ENCODE results near the gene NHERF2.
A peak's percentile ranks its signal among the peaks of the same experiment; 100 is the strongest.
"Not testable (repeated sequence)": the region's sequence is repeated elsewhere in the genome, so short reads cannot be mapped to it uniquely, and the experiment has no call there.

The NHERF2 gene

GRCh38 chr16:2023092-2024031 lies 3.3 kb upstream of the NHERF2 start:
- no peak for DNase-seq (ENCODE audit: low read depth)
- peak overlapping the region; percentile 34 for H3K4me3 ChIP-seq (ENCODE audit: low read depth, low read length)

GRCh38 chr16:2024032-2024420 lies 2.7 kb upstream of the NHERF2 start:
- no peak for DNase-seq (ENCODE audit: low read depth)
- H3K4me3 ChIP-seq (ENCODE audit: low read depth, low read length), result no peak overlapping the region

GRCh38 chr16:2025251-2025650 lies 1.5 kb upstream of the NHERF2 start:
- DNase-seq (ENCODE audit: low read depth), result no peak
- no peak overlapping the region for H3K4me3 ChIP-seq (ENCODE audit: low read depth, low read length)

GRCh38 chr16:2025878-2026460 lies 733 bp upstream of the NHERF2 start:
- H3K4me3 ChIP-seq (ENCODE audit: low read depth, low read length), result peak overlapping the region; percentile 43
- DNase-seq (ENCODE audit: low read depth), result no peak

- no peak for DNase-seq (ENCODE audit: low read depth)
- H3K4me3 ChIP-seq (ENCODE audit: low read depth, low read length), result peak overlapping the region; percentile 63
These were observed 615 bp downstream of the NHERF2 start for GRCh38 chr16:2027024-2028010.

GRCh38 chr16:2028146-2028545 lies 1.4 kb downstream of the NHERF2 start:
- H3K4me3 ChIP-seq (ENCODE audit: low read depth, low read length), result peak overlapping the region; percentile 63
- no peak for DNase-seq (ENCODE audit: low read depth)

GRCh38 chr16:2028620-2029220 lies 2.0 kb downstream of the NHERF2 start:
- H3K4me3 ChIP-seq (ENCODE audit: low read depth, low read length), result no peak overlapping the region

GRCh38 chr16:2029350-2029749 lies 2.6 kb downstream of the NHERF2 start:
- DNase-seq (ENCODE audit: low read depth), result no peak
- no peak overlapping the region for H3K4me3 ChIP-seq (ENCODE audit: low read depth, low read length)

More at GRCh38 chr16:2028620-2029220, 2.0 kb downstream of the NHERF2 start:
- no peak for DNase-seq (ENCODE audit: low read depth)

- no peak overlapping the region for H3K4me3 ChIP-seq (ENCODE audit: low read depth, low read length)
- DNase-seq (ENCODE audit: low read depth), result no peak
These were observed 3.3 kb downstream of the NHERF2 start for GRCh38 chr16:2030036-2030435.

GRCh38 chr16:2031081-2031577 lies 4.4 kb downstream of the NHERF2 start:
- H3K4me3 ChIP-seq (ENCODE audit: low read depth, low read length), result no peak overlapping the region

GRCh38 chr16:2032285-2033056 lies 5.8 kb downstream of the NHERF2 start:
- H3K4me3 ChIP-seq (ENCODE audit: low read depth, low read length), result no peak overlapping the region
- no peak for DNase-seq (ENCODE audit: low read depth)

More at GRCh38 chr16:2031081-2031577, 4.4 kb downstream of the NHERF2 start:
- no peak for DNase-seq (ENCODE audit: low read depth)

GRCh38 chr16:2033057-2033908 lies 6.6 kb downstream of the NHERF2 start:
- H3K4me3 ChIP-seq (ENCODE audit: low read depth, low read length), result peak overlapping the region; percentile 3
- DNase-seq (ENCODE audit: low read depth), result no peak

- DNase-seq (ENCODE audit: low read depth); H3K4me3 ChIP-seq (ENCODE audit: low read depth, low read length): not testable (repeated sequence)
These were observed 7.4 kb downstream of the NHERF2 start for GRCh38 chr16:2033909-2034695.

GRCh38 chr16:2034696-2035430 lies 8.2 kb downstream of the NHERF2 start:
- H3K4me3 ChIP-seq (ENCODE audit: low read depth, low read length), result no peak overlapping the region
- no peak for DNase-seq (ENCODE audit: low read depth)

- peak; percentile 39 for DNase-seq (ENCODE audit: low read depth)
- no peak overlapping the region for H3K4me3 ChIP-seq (ENCODE audit: low read depth, low read length)
These were observed 8.9 kb downstream of the NHERF2 start for GRCh38 chr16:2035431-2036199.

Measured in skeletal muscle cell (primary cell).